ENCODE measurements around the gene EIF2S2. TPM values are rescaled to one million over a fixed set of nuclear protein-coding genes. Genes with fewer than 3 reads are reported as not detected.

The EIF2S2 gene
- total RNA-seq, 1 donor from 2014 or later, result 49.0 TPM

- H3K9me3 Mint-ChIP-seq (ENCODE audit: unreplicated experiment), result no peaks in the 10 kb centered on the region
- H3K36me3 Mint-ChIP-seq (ENCODE audit: unreplicated experiment), result no peaks in the 10 kb centered on the region
- H3K4me3 Mint-ChIP-seq (ENCODE audit: unreplicated experiment), result no peak overlapping the region
- no peak overlapping the region for H3K27ac Mint-ChIP-seq (ENCODE audit: unreplicated experiment)
- DNase-seq, result no peak
- TF ChIP-seq CTCF (IDR thresholded peaks at IDR 0.05; ENCODE audit: partially characterized antibody, unreplicated experiment), result no peak
- peaks cover 3% of the 10 kb centered on the region for H3K27me3 Mint-ChIP-seq (ENCODE audit: unreplicated experiment)
- no peaks in the 10 kb centered on the region for H3K4me1 Mint-ChIP-seq (ENCODE audit: low read depth, unreplicated experiment)
Measured at GRCh38 chr20:34099675-34100074, 12.4 kb downstream of the EIF2S2 start.

- Mint-ChIP-seq H3K27me3 (ENCODE audit: unreplicated experiment) (peaks cover 3% of the 10 kb centered on the region), H3K4me3 (ENCODE audit: unreplicated experiment) (no peak overlapping the region), H3K36me3 (ENCODE audit: unreplicated experiment) (no peaks in the 10 kb centered on the region), H3K4me1 (ENCODE audit: low read depth, unreplicated experiment) (no peaks in the 10 kb centered on the region), H3K27ac (ENCODE audit: unreplicated experiment) (no peak overlapping the region), H3K9me3 (ENCODE audit: unreplicated experiment) (no peaks in the 10 kb centered on the region)
- no peak for DNase-seq
- no peak for TF ChIP-seq CTCF (IDR thresholded peaks at IDR 0.05; ENCODE audit: partially characterized antibody, unreplicated experiment)
Measured at GRCh38 chr20:34098570-34098969, 13.5 kb downstream of the EIF2S2 start.

- Mint-ChIP-seq H3K9me3 (ENCODE audit: unreplicated experiment) (peaks cover 2% of the 10 kb centered on the region), H3K36me3 (ENCODE audit: unreplicated experiment) (no peaks in the 10 kb centered on the region)
Measured at GRCh38 chr20:34096699-34097444, 15.2 kb downstream of the EIF2S2 start.

GRCh38 chr20:34095825-34096224 is 16.2 kb downstream of the EIF2S2 start:
- H3K4me1 Mint-ChIP-seq (ENCODE audit: low read depth, unreplicated experiment), result no peaks in the 10 kb centered on the region
- H3K4me3 Mint-ChIP-seq (ENCODE audit: unreplicated experiment), result no peak overlapping the region
- H3K27ac Mint-ChIP-seq (ENCODE audit: unreplicated experiment), result no peak overlapping the region
- DNase-seq, result no peak
- no peaks in the 10 kb centered on the region for H3K36me3 Mint-ChIP-seq (ENCODE audit: unreplicated experiment)
- H3K27me3 Mint-ChIP-seq (ENCODE audit: unreplicated experiment), result peaks cover 3% of the 10 kb centered on the region
- H3K9me3 Mint-ChIP-seq (ENCODE audit: unreplicated experiment), result peaks cover 2% of the 10 kb centered on the region
- TF ChIP-seq CTCF (IDR thresholded peaks at IDR 0.05; ENCODE audit: partially characterized antibody, unreplicated experiment), result no peak

More at GRCh38 chr20:34096699-34097444, 15.2 kb downstream of the EIF2S2 start:
- Mint-ChIP-seq H3K27ac (ENCODE audit: unreplicated experiment) (no peak overlapping the region), H3K4me3 (ENCODE audit: unreplicated experiment) (no peak overlapping the region), H3K27me3 (ENCODE audit: unreplicated experiment) (peaks cover 3% of the 10 kb centered on the region), H3K4me1 (ENCODE audit: low read depth, unreplicated experiment) (no peaks in the 10 kb centered on the region)
- no peak for TF ChIP-seq CTCF (IDR thresholded peaks at IDR 0.05; ENCODE audit: partially characterized antibody, unreplicated experiment)
- DNase-seq, result no peak

GRCh38 chr20:34093895-34094294 is 18.1 kb downstream of the EIF2S2 start:
- Mint-ChIP-seq H3K4me1 (ENCODE audit: low read depth, unreplicated experiment) (no peaks in the 10 kb centered on the region), H3K36me3 (ENCODE audit: unreplicated experiment) (no peaks in the 10 kb centered on the region), H3K4me3 (ENCODE audit: unreplicated experiment) (no peak overlapping the region), H3K27me3 (ENCODE audit: unreplicated experiment) (peaks cover 4% of the 10 kb centered on the region), H3K27ac (ENCODE audit: unreplicated experiment) (no peak overlapping the region), H3K9me3 (ENCODE audit: unreplicated experiment) (peaks cover 2% of the 10 kb centered on the region)
- DNase-seq, result no peak
- TF ChIP-seq CTCF (IDR thresholded peaks at IDR 0.05; ENCODE audit: partially characterized antibody, unreplicated experiment), result no peak
